PC-9 (cell line): ENCODE results near the gene ST3GAL2. TPM values are rescaled to one million over a fixed set of nuclear protein-coding genes. Genes with fewer than 3 reads are reported as not detected.

Source experiments
- BruUV-seq: library from RNA; stranded (reverse); fragments of 400-500 nt; replicated peaks from 2 replicates; lab custom pipeline; 2021; lab: Mats Ljungman, UMichigan
- CTCF ChIA-PET: fragments of 300-600 bp; sonication (Branson Sonifier 250); formaldehyde crosslinking; loops from one replicate; lab custom pipeline; 2022; ENCODE audit warnings: antibody characterized with exemption; lab: Charles Lee
- POLR2A ChIA-PET: fragments of 300-600 bp; sonication (Branson Sonifier 250); formaldehyde crosslinking; loops from one replicate; lab custom pipeline; 2022; ENCODE audit warnings: antibody characterized with exemption; ENCODE audit not compliant: unreplicated experiment; lab: Charles Lee
- DNase-seq, 2 experiments: peaks; one replicate each; pipeline versions ENCODE4 v3.0.0 to v3.0.0-alpha.2; 2015 to 2022; ENCODE audit warnings: mixed read lengths in 1 of 2
- H2AFZ ChIP-seq: fragments of 200-600 bp; sonication (generic); 2 replicates; pipeline ENCODE4 v1.8.1; 2017; ENCODE audit warnings: antibody characterized with exemption
- H3F3A ChIP-seq: fragments of 200-600 bp; sonication (generic); 2 replicates; pipeline ENCODE4 v1.8.1; 2017; ENCODE audit warnings: antibody characterized with exemption, mild to moderate bottlenecking, low read depth; ENCODE audit not compliant: insufficient read depth
- H3K27ac ChIP-seq: fragments of 200-600 bp; sonication (generic); 2 replicates; pipeline ENCODE4 v1.6.1; 2016; ENCODE audit warnings: mixed run types
- H3K27me3 ChIP-seq: fragments of 200-600 bp; sonication (generic); 2 replicates; pipeline ENCODE4 v1.6.1; 2016; ENCODE audit warnings: low read depth, mixed run types; ENCODE audit not compliant: insufficient read depth
- H3K36me3 ChIP-seq: fragments of 200-600 bp; sonication (generic); 2 replicates; pipeline ENCODE4 v1.6.1; 2016; ENCODE audit warnings: low read depth, mixed run types
- H3K4me1 ChIP-seq: fragments of 200-600 bp; sonication (generic); replicated peaks from 2 replicates; pipeline ENCODE4 v1.6.1; 2016; ENCODE audit warnings: mixed run types; ENCODE audit not compliant: insufficient read depth
- H3K4me2 ChIP-seq: fragments of 200-600 bp; sonication (generic); 2 replicates; pipeline ENCODE4 v1.6.1; 2017; ENCODE audit warnings: mixed run types
- H3K4me3 ChIP-seq: fragments of 200-600 bp; sonication (generic); 2 replicates; pipeline ENCODE4 v1.6.1; 2016; ENCODE audit warnings: mixed run types
- H3K79me2 ChIP-seq: fragments of 200-600 bp; sonication (generic); 2 replicates; pipeline ENCODE4 v1.6.1; 2017; ENCODE audit warnings: low read depth, mixed run types
- H3K9me2 ChIP-seq: fragments of 200-600 bp; sonication (generic); 2 replicates; pipeline ENCODE4 v1.8.1; 2017; ENCODE audit warnings: mild to moderate bottlenecking; ENCODE audit not compliant: insufficient read depth
- H3K9me3 ChIP-seq: fragments of 200-600 bp; sonication (generic); 2 replicates; pipeline ENCODE4 v1.8.1; 2016; ENCODE audit warnings: low read depth; ENCODE audit not compliant: insufficient read depth
- H4K20me1 ChIP-seq: fragments of 200-600 bp; sonication (generic); 2 replicates; pipeline ENCODE4 v1.8.1; 2017; ENCODE audit not compliant: insufficient read depth
- EZH2 ChIP-seq: fragments of 200-600 bp; sonication (generic); IDR thresholded peaks from 2 replicates; pipeline ENCODE4 v1.8.0; 2017; ENCODE audit warnings: antibody characterized with exemption, low read depth
- intact Hi-C: fragments of 100-400 bp; cut with micrococcal nuclease; formaldehyde crosslinking; loops from one replicate; pipeline ENCODE4 v1.10.0; 2022; ENCODE audit not compliant: unreplicated experiment
- total RNA-seq: library from RNA; stranded (reverse); gene quantifications from 2 replicates; pipeline ENCODE4 v1.2.3, GENCODE V29; 2021
- TF ChIP-seq, protein P1 (sequence below): fragments of 200-600 bp; sonication (generic); conservative IDR thresholded peaks from 2 replicates; pipeline ENCODE4 v1.6.1; 2017; ENCODE audit warnings: mixed run types, antibody characterized with exemption, mild to moderate bottlenecking, moderate library complexity

The ST3GAL2 gene
- total RNA-seq, 1 experiment from 2014 or later = 9.7 TPM

DNA sequence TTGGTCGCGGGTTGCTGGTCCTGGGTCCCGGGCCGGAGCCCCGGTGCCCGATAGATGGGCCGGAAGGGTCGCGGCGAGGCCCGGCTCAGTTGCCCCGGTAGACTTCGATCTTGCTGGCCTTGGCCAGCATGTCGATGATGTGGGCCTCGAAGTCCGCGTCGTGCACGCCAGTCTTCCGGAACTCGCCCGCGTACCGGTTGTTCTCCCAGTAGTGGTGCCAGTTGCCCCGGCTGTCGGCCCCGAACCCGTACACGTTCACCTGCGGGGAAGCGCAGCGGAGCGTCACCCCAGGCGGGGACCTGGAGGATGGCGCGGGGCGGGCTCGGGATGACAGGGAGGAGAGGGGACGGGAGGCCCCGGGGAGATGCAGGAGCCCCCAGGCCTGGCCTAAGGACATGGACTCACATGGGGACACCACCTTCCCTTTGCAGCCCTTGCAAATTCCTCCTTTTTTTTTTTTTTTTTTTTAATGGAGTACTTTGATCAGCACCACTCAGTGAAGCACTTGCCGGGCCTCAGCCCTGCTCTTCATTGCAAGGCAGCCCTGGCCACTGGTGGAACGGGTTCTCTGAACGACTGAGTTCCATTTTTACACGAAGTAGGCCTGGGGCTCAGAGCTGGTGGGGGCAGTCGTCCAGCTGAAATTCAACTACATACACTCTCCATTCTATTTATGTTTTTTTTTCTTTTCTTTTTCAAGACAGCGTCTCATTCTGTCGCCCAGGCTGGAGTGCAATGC lies 57.1 kb downstream of the ST3GAL2 start:
- intact Hi-C loops = loop anchor here (1.0 to 2.0 kb wide), 5 partner anchors 47 to 141 kb away; partner anchors contain the start of genes COG4, FCSK, SF3B3 and ST3GAL2
- no peak overlapping the region for H3K27ac ChIP-seq
- H3K4me2 ChIP-seq = peak overlapping the region; percentile 99
- peaks cover 21% of the 10 kb centered on the region for H3K79me2 ChIP-seq
- POLR2A ChIA-PET = interaction anchor here (0.6 to 1.8 kb wide), 9 partner anchors 9 to 1028 kb away, joined by 3 to 17 read pairs (median 4); no protein-coding TSS in a partner anchor
- H3K36me3 ChIP-seq = peaks cover 4% of the 10 kb centered on the region; the same call in 1 of the 2 replicates
- no peaks in the 10 kb centered on the region for H3K27me3 ChIP-seq
- peaks cover 4% of the 10 kb centered on the region; the same call in 1 of the 2 replicates for H4K20me1 ChIP-seq
- no peaks in the 10 kb centered on the region for H3K9me2 ChIP-seq
- peaks cover 21% of the 10 kb centered on the region; the same call in 1 of the 2 replicates for H3F3A ChIP-seq
- CTCF ChIA-PET = interaction anchor here (0.5 kb wide), 1 partner anchor 397 kb away, joined by 3 read pairs; no protein-coding TSS in a partner anchor
- peak overlapping the region; percentile 100 for H3K4me3 ChIP-seq
- no peak for DNase-seq
- peak overlapping the region; percentile 87 for H2AFZ ChIP-seq
- no peaks in the 10 kb centered on the region for H3K9me3 ChIP-seq
- BruUV-seq = TSS peak; percentile 84
- TF ChIP-seq, protein P1, sequence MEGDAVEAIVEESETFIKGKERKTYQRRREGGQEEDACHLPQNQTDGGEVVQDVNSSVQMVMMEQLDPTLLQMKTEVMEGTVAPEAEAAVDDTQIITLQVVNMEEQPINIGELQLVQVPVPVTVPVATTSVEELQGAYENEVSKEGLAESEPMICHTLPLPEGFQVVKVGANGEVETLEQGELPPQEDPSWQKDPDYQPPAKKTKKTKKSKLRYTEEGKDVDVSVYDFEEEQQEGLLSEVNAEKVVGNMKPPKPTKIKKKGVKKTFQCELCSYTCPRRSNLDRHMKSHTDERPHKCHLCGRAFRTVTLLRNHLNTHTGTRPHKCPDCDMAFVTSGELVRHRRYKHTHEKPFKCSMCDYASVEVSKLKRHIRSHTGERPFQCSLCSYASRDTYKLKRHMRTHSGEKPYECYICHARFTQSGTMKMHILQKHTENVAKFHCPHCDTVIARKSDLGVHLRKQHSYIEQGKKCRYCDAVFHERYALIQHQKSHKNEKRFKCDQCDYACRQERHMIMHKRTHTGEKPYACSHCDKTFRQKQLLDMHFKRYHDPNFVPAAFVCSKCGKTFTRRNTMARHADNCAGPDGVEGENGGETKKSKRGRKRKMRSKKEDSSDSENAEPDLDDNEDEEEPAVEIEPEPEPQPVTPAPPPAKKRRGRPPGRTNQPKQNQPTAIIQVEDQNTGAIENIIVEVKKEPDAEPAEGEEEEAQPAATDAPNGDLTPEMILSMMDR = no peak
- no peak for TF ChIP-seq EZH2
- H3K4me1 ChIP-seq = peaks cover 10% of the 10 kb centered on the region

DNA sequence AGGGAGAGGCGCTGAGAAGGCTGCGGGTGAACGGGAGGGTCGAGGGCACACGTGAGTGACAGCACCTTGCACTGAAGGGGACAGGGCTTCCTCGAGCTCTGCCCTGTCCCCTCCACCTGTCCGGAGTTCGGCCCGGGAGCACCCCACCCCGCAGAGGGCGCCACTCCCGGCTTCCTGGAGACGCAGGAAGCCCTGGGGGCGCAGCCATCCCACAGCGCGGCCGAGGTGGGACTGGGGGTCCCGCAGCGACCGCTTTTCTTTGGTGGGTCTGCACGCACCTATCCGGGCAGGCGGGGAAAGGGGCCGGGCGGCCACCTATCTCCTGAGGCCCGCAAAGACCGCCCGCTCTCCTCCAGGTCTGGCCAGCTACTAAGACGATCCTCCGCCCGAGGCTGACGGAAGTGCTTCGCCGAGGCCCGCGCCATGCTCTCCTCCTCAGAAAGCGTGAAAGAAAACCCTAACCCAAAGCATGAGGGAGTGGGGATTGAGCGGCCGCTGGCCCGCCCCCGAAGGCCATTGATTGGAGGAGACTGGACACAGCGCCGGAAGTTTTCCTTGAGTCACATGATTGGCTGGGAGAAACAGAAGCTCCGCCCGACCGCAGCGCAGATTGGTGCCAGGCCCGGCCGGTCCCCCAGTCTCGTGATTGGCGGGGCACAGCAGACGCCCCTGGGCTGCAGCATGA lies 57.8 kb downstream of the ST3GAL2 start:
- peaks cover 21% of the 10 kb centered on the region for H3K79me2 ChIP-seq
- BruUV-seq = TSS peak; percentile 73
- ChIA-PET POLR2A (interaction anchor here (0.5 to 1.8 kb wide), 15 partner anchors 10 to 1029 kb away, joined by 3 to 17 read pairs (median 5); no protein-coding TSS in a partner anchor), CTCF (interaction anchor here (0.5 kb wide), 1 partner anchor 396 kb away, joined by 3 read pairs; no protein-coding TSS in a partner anchor)
- H3K4me3 ChIP-seq = peak overlapping the region; percentile 100
- peaks cover 10% of the 10 kb centered on the region for H3K4me1 ChIP-seq
- TF ChIP-seq EZH2 = no peak
- TF ChIP-seq, protein P1 = peak; percentile 50
- H3K9me2 ChIP-seq = no peaks in the 10 kb centered on the region
- H3K4me2 ChIP-seq = peak overlapping the region; percentile 99
- no peaks in the 10 kb centered on the region for H3K9me3 ChIP-seq
- DNase-seq = peak; percentile 94 to 96
- peaks cover 4% of the 10 kb centered on the region; the same call in 1 of the 2 replicates for H4K20me1 ChIP-seq
- peak overlapping the region; percentile 87 for H2AFZ ChIP-seq
- peaks cover 28% of the 10 kb centered on the region for H3F3A ChIP-seq
- intact Hi-C loops = loop anchor here (1.0 to 2.0 kb wide), 5 partner anchors 47 to 142 kb away; partner anchors contain the start of genes COG4, FCSK, SF3B3 and ST3GAL2
- H3K27me3 ChIP-seq = no peaks in the 10 kb centered on the region
- peaks cover 4% of the 10 kb centered on the region; the same call in 1 of the 2 replicates for H3K36me3 ChIP-seq
- peak overlapping the region; percentile 86 for H3K27ac ChIP-seq
